ENCODE measurements around the gene GDF10. TPM values are rescaled to one million over a fixed set of nuclear protein-coding genes. Genes with fewer than 3 reads are reported as not detected.

Gene GDF10
- total RNA-seq, 1 experiment from 2014 or later: 0.20 TPM

GRCh38 chr10:47307381-47307780 lies 7.4 kb downstream of the GDF10 start:
- H2BK15ac ChIP-seq (ENCODE audit: low read depth, low read length): no peak overlapping the region
- no peaks in the 10 kb centered on the region; the same call in 1 of the 2 replicates for H3K27me3 ChIP-seq (ENCODE audit: insufficient read depth, low read length)
- H4K20me1 ChIP-seq (ENCODE audit: control insufficient read depth, insufficient read depth, insufficient read length): peaks cover 5% of the 10 kb centered on the region
- H2AK5ac ChIP-seq (ENCODE audit: insufficient read length, low read length): no peak overlapping the region
- H3K23ac ChIP-seq (ENCODE audit: insufficient read length, low read depth, low read length): no peak overlapping the region
- no peak overlapping the region for H3K56ac ChIP-seq (ENCODE audit: insufficient read length, low read depth, low read length)
- Mint-ChIP-seq H3K4me3 (no peak overlapping the region; a peak in 1 of 5 replicates), H3K27me3 (ENCODE audit: low read depth) (peaks cover 30% of the 10 kb centered on the region), H3K4me1 (peaks cover 18 to 22% of the 10 kb centered on the region in 2 experiments), H3K27ac (no peak overlapping the region), H3K9me3 (no peaks in the 10 kb centered on the region), H3K36me3 (ENCODE audit: insufficient read depth in 1 of 3, low read depth in 3 of 3) (no peaks in the 10 kb centered on the region)
- H2BK20ac ChIP-seq (ENCODE audit: low read depth, low read length, poor library complexity, severe bottlenecking): no peak overlapping the region
- no peak overlapping the region for H3T11ph ChIP-seq (ENCODE audit: low read length)
- H2BK5ac ChIP-seq (ENCODE audit: insufficient read length, low read length): no peak overlapping the region
- H3K79me2 ChIP-seq (ENCODE audit: insufficient read depth, low read length): no peaks in the 10 kb centered on the region
- no peak overlapping the region for H2BK120ac ChIP-seq (ENCODE audit: low read depth, low read length, poor library complexity, severe bottlenecking)
- no peaks in the 10 kb centered on the region for H3K79me1 ChIP-seq (ENCODE audit: insufficient read depth, low read depth, low read length, poor library complexity, severe bottlenecking)
- no peak overlapping the region for H2AFZ ChIP-seq (ENCODE audit: low read length)
- H3K4me2 ChIP-seq (ENCODE audit: insufficient read depth, insufficient read length, low read length): no peak overlapping the region
- H3K14ac ChIP-seq (ENCODE audit: insufficient read depth, low read length): no peak overlapping the region
- no peak overlapping the region for H2BK12ac ChIP-seq (ENCODE audit: insufficient read length, low read depth, low read length)
- H3K18ac ChIP-seq (ENCODE audit: insufficient read length, low read depth, low read length): no peak overlapping the region
- WGBS (ENCODE audit: extremely low coverage, insufficient read length, low lambda C conversion rate): no CpG with 5 or more reads among the region's 3 CpGs
- no peak overlapping the region for H3K9ac ChIP-seq (ENCODE audit: extremely low read depth, insufficient read length, low read length)
- DNase-seq: no peak
- H4K91ac ChIP-seq (ENCODE audit: insufficient read length, low read depth, low read length): no peak overlapping the region
- no peak overlapping the region for H4K5ac ChIP-seq (ENCODE audit: insufficient read length, low read depth, low read length)
- H3K27ac ChIP-seq (ENCODE audit: insufficient read length, low read depth, low read length): no peak overlapping the region
- TF ChIP-seq CTCF (conservative IDR thresholded peaks at IDR 0.05): no peak
- H3K4ac ChIP-seq (ENCODE audit: low read depth, low read length): no peak overlapping the region
- H3K23me2 ChIP-seq (ENCODE audit: insufficient read length, low read depth, low read length, poor library complexity, severe bottlenecking): no peaks in the 10 kb centered on the region
- no peaks in the 10 kb centered on the region for H3K9me3 ChIP-seq (ENCODE audit: control insufficient read depth, low read depth, low read length)
- no peak overlapping the region for H4K8ac ChIP-seq (replicated peaks; ENCODE audit: insufficient read length, low read depth, low read length)
- no peaks in the 10 kb centered on the region; the same call in 1 of the 2 replicates for H3K4me1 ChIP-seq (ENCODE audit: insufficient read depth, low read length)
